NT2/D1 (cell line): ENCODE results near the gene SFTPB.

ENCODE experiments used
- SUZ12 ChIP-seq: IDR thresholded peaks from 2 replicates; pipeline ENCODE4 v1.6.1; 2011; ENCODE audit not compliant: insufficient read length, insufficient read depth; ENCODE audit errors: extremely low read depth
- YY1 ChIP-seq: IDR thresholded peaks from 2 replicates; pipeline ENCODE4 v1.6.1; 2011; ENCODE audit not compliant: insufficient read length, insufficient read depth
- ZNF274 ChIP-seq: IDR thresholded peaks from 2 replicates; pipeline ENCODE4 v1.6.1; 2011; ENCODE audit warnings: mild to moderate bottlenecking, low read depth, low read length

DNA sequence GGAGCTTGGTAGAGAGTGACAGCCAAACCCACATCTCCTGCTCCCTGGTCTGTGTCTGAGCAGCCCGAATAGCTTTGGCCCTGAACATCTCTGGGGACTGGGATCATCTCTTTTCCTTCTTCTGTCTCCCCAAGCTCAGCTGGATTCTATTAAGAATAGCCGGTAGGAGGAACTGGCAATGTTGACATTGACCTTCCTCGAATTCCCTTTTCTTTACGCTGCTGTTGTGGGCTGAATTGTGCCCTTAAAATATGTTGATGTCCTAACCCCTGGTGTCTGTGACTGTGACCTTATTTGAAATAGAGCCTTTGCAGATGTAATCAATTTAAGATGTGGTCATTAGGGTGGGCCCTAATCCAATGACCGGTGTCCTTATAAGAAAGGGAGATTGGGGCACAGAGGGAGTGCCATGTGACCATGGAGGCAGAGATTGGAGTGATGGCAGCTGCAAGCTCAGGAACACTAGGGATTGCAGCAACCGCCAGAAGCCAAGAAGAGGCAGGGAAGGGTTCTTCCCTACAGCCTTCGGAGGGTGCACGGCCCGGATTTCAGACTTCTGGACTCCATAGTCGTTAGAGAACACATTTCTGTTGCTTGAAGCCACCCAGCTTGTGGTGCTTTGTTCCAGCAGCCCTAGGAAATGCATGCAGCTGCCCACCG is 5.8 kb upstream of the SFTPB start:
- TF ChIP-seq YY1 = no peak
- TF ChIP-seq ZNF274 = no peak
- no peak for TF ChIP-seq SUZ12
